Activated CD8-positive, alpha-beta T cell treated with anti-CD3 and anti-CD28 coated beads for 36 hours (primary cell): ENCODE results near the gene LTO1. TPM values are rescaled to one million over a fixed set of nuclear protein-coding genes. Genes with fewer than 3 reads are reported as not detected.
A peak's percentile ranks its signal among the peaks of the same experiment; 100 is the strongest.

Source experiments
- ATAC-seq: fragments of 200-7000 bp; cut with Tn5 transposase; one replicate; pipeline ENCODE4 v1.10.0; 2021; ENCODE audit warnings: mild to moderate bottlenecking, moderate library complexity
- CTCF ChIA-PET: fragments of 350-600 bp; sonication (Branson Sonifier 250); formaldehyde crosslinking; loops from one replicate; lab custom pipeline; 2021; ENCODE audit warnings: antibody characterized with exemption; lab: Charles Lee
- POLR2A ChIA-PET: fragments of 350-600 bp; sonication (Branson Sonifier 250); formaldehyde crosslinking; loops from one replicate; lab custom pipeline; 2021; ENCODE audit warnings: antibody characterized with exemption; lab: Charles Lee
- DNase-seq: peaks from one replicate; pipeline ENCODE4 v3.0.0-alpha.2; 2020
- H3K27ac Mint-ChIP-seq: one replicate; pipeline ENCODE4 v1.8.0; 2021; ENCODE audit warnings: mild to moderate bottlenecking, mixed read lengths
- H3K27me3 Mint-ChIP-seq: one replicate; pipeline ENCODE4 v1.8.0; 2021; ENCODE audit warnings: mixed read lengths
- H3K36me3 Mint-ChIP-seq: one replicate; pipeline ENCODE4 v1.8.0; 2021; ENCODE audit warnings: low read depth, mixed read lengths
- H3K4me1 Mint-ChIP-seq: one replicate; pipeline ENCODE4 v1.8.0; 2021; ENCODE audit warnings: low read depth, mixed read lengths
- H3K4me3 Mint-ChIP-seq: one replicate; pipeline ENCODE4 v1.8.0; 2021; ENCODE audit warnings: mild to moderate bottlenecking, moderate library complexity, mixed read lengths
- H3K9me3 Mint-ChIP-seq: one replicate; pipeline ENCODE4 v1.8.0; 2021; ENCODE audit warnings: mixed read lengths
- CTCF ChIP-seq: fragments of 200-600 bp; IDR thresholded peaks from one replicate; pipeline ENCODE4 v1.8.0; 2022; ENCODE audit warnings: antibody characterized with exemption, mild to moderate bottlenecking
- intact Hi-C: fragments of 100-400 bp; cut with micrococcal nuclease; formaldehyde crosslinking; loops from one replicate; pipeline ENCODE4 v1.10.0; 2022
- total RNA-seq, 2 experiments: library from RNA; stranded (reverse); gene quantifications; one replicate each; pipeline ENCODE4 v1.2.3, GENCODE V29; 2021

LTO1 gene
- total RNA-seq, 2 experiments from 2014 or later = 14.9 to 15.9 TPM

GRCh38 chr11:69638941-69639681 lies 36.0 kb downstream of the LTO1 start:
- POLR2A ChIA-PET = interaction anchor here (0.6 kb wide), 1 partner anchor 517 kb away, joined by 3 read pairs; no protein-coding TSS in a partner anchor
- CTCF ChIA-PET = interaction anchor here (1.7 kb wide), 1 partner anchor 347 kb away, joined by 9 read pairs; no protein-coding TSS in a partner anchor
- ATAC-seq (no peak), DNase-seq (peak; percentile 49)
- Mint-ChIP-seq H3K36me3 (no peaks in the 10 kb centered on the region), H3K27me3 (peaks cover 52% of the 10 kb centered on the region), H3K9me3 (no peaks in the 10 kb centered on the region), H3K27ac (no peak overlapping the region), H3K4me1 (peaks cover 24% of the 10 kb centered on the region), H3K4me3 (no peak overlapping the region)
- no peak for TF ChIP-seq CTCF
- intact Hi-C loops = no loop called here

GRCh38 chr11:69637941-69638871 lies 36.9 kb downstream of the LTO1 start:
- no peak for DNase-seq
- peaks cover 54% of the 10 kb centered on the region for H3K27me3 Mint-ChIP-seq
- H3K9me3 Mint-ChIP-seq = no peaks in the 10 kb centered on the region
- ChIA-PET CTCF (no interaction called here), POLR2A (interaction anchor here (0.6 kb wide), 1 partner anchor 516 kb away, joined by 3 read pairs; no protein-coding TSS in a partner anchor)
- intact Hi-C loops = no loop called here
- peaks cover 24% of the 10 kb centered on the region for H3K4me1 Mint-ChIP-seq
- TF ChIP-seq CTCF = no peak
- ATAC-seq = no peak
- no peak overlapping the region for H3K4me3 Mint-ChIP-seq
- no peaks in the 10 kb centered on the region for H3K36me3 Mint-ChIP-seq
- H3K27ac Mint-ChIP-seq = no peak overlapping the region

DNA sequence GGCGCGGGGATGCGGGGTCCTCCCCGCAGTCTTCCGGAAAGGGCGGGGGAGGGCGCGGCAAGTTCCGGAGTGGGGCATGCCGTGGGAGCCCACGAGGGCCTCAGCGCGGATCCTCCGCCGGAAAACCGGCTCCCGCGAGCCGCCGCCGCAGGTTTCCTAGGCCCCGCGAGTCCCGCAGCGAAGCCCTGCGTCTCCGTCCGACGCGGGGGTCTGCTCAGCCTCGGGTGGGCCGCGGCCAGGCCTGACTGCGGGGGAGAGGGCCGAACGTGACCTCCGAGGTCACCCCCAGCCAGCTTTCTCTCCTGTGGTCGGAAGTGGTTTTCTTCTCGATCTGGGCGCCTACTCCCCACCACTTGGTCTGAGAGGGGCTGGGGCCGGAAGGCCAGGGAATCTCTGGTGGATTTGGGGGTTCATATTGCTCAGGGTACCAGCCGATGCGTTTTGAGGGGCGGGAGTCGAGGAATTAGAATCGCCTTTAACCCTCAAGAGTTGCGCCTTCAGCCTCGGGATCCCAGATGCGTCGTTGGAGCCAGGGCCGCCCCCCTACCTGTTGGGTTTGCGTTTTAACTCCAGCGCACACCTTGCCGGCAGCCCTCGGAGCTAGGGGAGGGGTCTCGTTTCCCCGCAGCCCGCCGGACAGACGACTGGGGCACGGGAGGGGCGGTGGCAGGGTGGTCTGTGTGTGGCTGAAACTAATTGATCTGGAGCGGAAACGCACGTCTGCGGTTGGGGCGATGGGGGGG lies 37.8 kb downstream of the LTO1 start:
- intact Hi-C loops = no loop called here
- Mint-ChIP-seq H3K27ac (no peak overlapping the region), H3K9me3 (no peaks in the 10 kb centered on the region), H3K4me3 (no peak overlapping the region), H3K27me3 (peaks cover 54% of the 10 kb centered on the region), H3K4me1 (peaks cover 24% of the 10 kb centered on the region), H3K36me3 (no peaks in the 10 kb centered on the region)
- DNase-seq (no peak), ATAC-seq (no peak)
- no peak for TF ChIP-seq CTCF
- ChIA-PET POLR2A (no interaction called here), CTCF (no interaction called here)

GRCh38 chr11:69636512-69637197 lies 38.5 kb downstream of the LTO1 start:
- no peak for ATAC-seq
- DNase-seq = no peak
- H3K4me3 Mint-ChIP-seq = no peak overlapping the region
- POLR2A ChIA-PET = interaction anchor here (0.6 kb wide), 1 partner anchor 76 kb away, joined by 4 read pairs; no protein-coding TSS in a partner anchor
- intact Hi-C loops = no loop called here
- no peaks in the 10 kb centered on the region for H3K36me3 Mint-ChIP-seq
- no peak overlapping the region for H3K27ac Mint-ChIP-seq
- H3K4me1 Mint-ChIP-seq = peaks cover 24% of the 10 kb centered on the region
- CTCF ChIA-PET = no interaction called here
- TF ChIP-seq CTCF = no peak
- H3K27me3 Mint-ChIP-seq = peaks cover 54% of the 10 kb centered on the region
- H3K9me3 Mint-ChIP-seq = no peaks in the 10 kb centered on the region
